Measurements from ENCODE around the gene ANGPTL1.

- no peak for TF ChIP-seq CTCF (IDR thresholded peaks at IDR 0.05)
- no peak for TF ChIP-seq POLR2A (IDR thresholded peaks at IDR 0.05)
Observed at GRCh38 chr1:178886551-178886950, 15.7 kb upstream of the ANGPTL1 start.

All from thyroid gland (tissue), 4 donors.